ENCODE measurements around the gene CREB5. TPM values are rescaled to one million over a fixed set of nuclear protein-coding genes. Genes with fewer than 3 reads are reported as not detected.

CREB5 gene
- total RNA-seq, 1 donor from 2014 or later = 8.9 TPM

- Histone ChIP-seq H3K36me3 (no peaks in the 10 kb centered on the region), H3K4me1 (no peaks in the 10 kb centered on the region), H3K9me3 (no peaks in the 10 kb centered on the region), H3K4me3 (no peak overlapping the region), H3K27me3 (no peaks in the 10 kb centered on the region), H3K27ac (no peak overlapping the region)
- ATAC-seq (no peak), DNase-seq (no peak)
- intact Hi-C loops (cut with DNase I) = no loop called here
- no peak for TF ChIP-seq CTCF (IDR thresholded peaks at IDR 0.05)
Measured at GRCh38 chr7:28587211-28587610, 174.9 kb downstream of the CREB5 start.

GRCh38 chr7:28588602-28589001 is 176.3 kb downstream of the CREB5 start:
- Histone ChIP-seq H3K36me3 (no peaks in the 10 kb centered on the region), H3K4me3 (no peak overlapping the region), H3K27me3 (no peaks in the 10 kb centered on the region), H3K9me3 (no peaks in the 10 kb centered on the region), H3K27ac (no peak overlapping the region), H3K4me1 (no peaks in the 10 kb centered on the region)
- ATAC-seq = no peak
- no peak for TF ChIP-seq CTCF (IDR thresholded peaks at IDR 0.05)
- DNase-seq = no peak
- intact Hi-C loops (cut with DNase I) = no loop called here

GRCh38 chr7:28591041-28591674 is 178.8 kb downstream of the CREB5 start:
- ATAC-seq = no peak
- intact Hi-C loops (cut with DNase I) = no loop called here
- no peak for DNase-seq

GRCh38 chr7:28591725-28592349 is 179.5 kb downstream of the CREB5 start:
- no peaks in the 10 kb centered on the region for H3K36me3 ChIP-seq
- DNase-seq (no peak), ATAC-seq (no peak)
- H3K4me1 ChIP-seq = no peaks in the 10 kb centered on the region
- no peak overlapping the region for H3K27ac ChIP-seq
- no peak overlapping the region for H3K4me3 ChIP-seq
- no peak for TF ChIP-seq CTCF (IDR thresholded peaks at IDR 0.05)
- H3K27me3 ChIP-seq = no peaks in the 10 kb centered on the region
- H3K9me3 ChIP-seq = no peaks in the 10 kb centered on the region
- intact Hi-C loops (cut with DNase I) = no loop called here

More at GRCh38 chr7:28591041-28591674, 178.8 kb downstream of the CREB5 start:
- Histone ChIP-seq H3K27ac (no peak overlapping the region), H3K27me3 (no peaks in the 10 kb centered on the region), H3K9me3 (no peaks in the 10 kb centered on the region), H3K36me3 (no peaks in the 10 kb centered on the region), H3K4me1 (no peaks in the 10 kb centered on the region), H3K4me3 (no peak overlapping the region)
- no peak for TF ChIP-seq CTCF (IDR thresholded peaks at IDR 0.05)

GRCh38 chr7:28592861-28593260 is 180.5 kb downstream of the CREB5 start:
- H3K27ac ChIP-seq = no peak overlapping the region
- H3K36me3 ChIP-seq = no peaks in the 10 kb centered on the region
- H3K27me3 ChIP-seq = no peaks in the 10 kb centered on the region
- H3K9me3 ChIP-seq = no peaks in the 10 kb centered on the region
- no peak for ATAC-seq
- no peak for DNase-seq
- H3K4me3 ChIP-seq = no peak overlapping the region
- no peaks in the 10 kb centered on the region for H3K4me1 ChIP-seq
- TF ChIP-seq CTCF (IDR thresholded peaks at IDR 0.05) = no peak
- intact Hi-C loops (cut with DNase I) = no loop called here
